H9 (cell line): ENCODE data around the gene CUEDC1. TPM values are rescaled to one million over a fixed set of nuclear protein-coding genes. Genes with fewer than 3 reads are reported as not detected.

Source experiments
- DNase-seq: peaks from one replicate; pipeline ENCODE4 v3.0.0-alpha.2; 2017
- H2AFZ ChIP-seq: one replicate; pipeline ENCODE4 v1.6.1; 2013; ENCODE audit warnings: mild to moderate bottlenecking, low read length, control low read depth, moderate library complexity
- H2AK5ac ChIP-seq: 2 replicates; pipeline ENCODE4 v1.6.1; 2013; ENCODE audit warnings: low read length, control low read depth, mixed read lengths; ENCODE audit not compliant: insufficient read length
- H2BK120ac ChIP-seq: one replicate; pipeline ENCODE4 v1.6.1; 2013; ENCODE audit warnings: low read depth, mild to moderate bottlenecking, low read length, control low read depth, inconsistent platforms; ENCODE audit not compliant: poor library complexity, severe bottlenecking
- H2BK12ac ChIP-seq: 2 replicates; pipeline ENCODE4 v1.6.1; 2013; ENCODE audit warnings: low read length, control low read depth, mixed read lengths, low read depth; ENCODE audit not compliant: insufficient read length
- H2BK15ac ChIP-seq: 2 replicates; pipeline ENCODE4 v1.6.1; 2013; ENCODE audit warnings: low read depth, low read length, control low read depth
- H2BK20ac ChIP-seq: one replicate; pipeline ENCODE4 v1.6.1; 2013; ENCODE audit warnings: low read depth, mild to moderate bottlenecking, low read length, control low read depth, inconsistent platforms; ENCODE audit not compliant: poor library complexity, severe bottlenecking
- H2BK5ac ChIP-seq: 2 replicates; pipeline ENCODE4 v1.6.1; 2013; ENCODE audit warnings: low read length, control low read depth, mixed read lengths; ENCODE audit not compliant: insufficient read length
- H3K14ac ChIP-seq: 2 replicates; pipeline ENCODE4 v1.6.1; 2013; ENCODE audit warnings: low read length, control low read depth; ENCODE audit not compliant: insufficient read depth
- H3K18ac ChIP-seq: 2 replicates; pipeline ENCODE4 v1.6.1; 2013; ENCODE audit warnings: low read depth, mild to moderate bottlenecking, mixed read lengths, low read length, control low read depth; ENCODE audit not compliant: insufficient read length
- H3K23ac ChIP-seq: 2 replicates; pipeline ENCODE4 v1.6.1; 2013; ENCODE audit warnings: low read length, control low read depth, mixed read lengths, low read depth; ENCODE audit not compliant: insufficient read length
- H3K23me2 ChIP-seq: 2 replicates; pipeline ENCODE4 v1.6.1; 2013; ENCODE audit warnings: low read depth, mild to moderate bottlenecking, mixed read lengths, low read length, control low read depth; ENCODE audit not compliant: insufficient read length, poor library complexity, severe bottlenecking
- H3K27ac ChIP-seq: 2 replicates; pipeline ENCODE4 v1.5.1; 2013; ENCODE audit warnings: low read length, control low read depth, mixed read lengths, low read depth; ENCODE audit not compliant: insufficient read length
- H3K27me3 ChIP-seq: 2 replicates; pipeline ENCODE4 v1.6.1; 2013; ENCODE audit warnings: low read length, control low read depth, inconsistent platforms; ENCODE audit not compliant: insufficient read depth
- H3K4ac ChIP-seq: 2 replicates; pipeline ENCODE4 v1.6.1; 2013; ENCODE audit warnings: low read depth, mild to moderate bottlenecking, control low read depth, inconsistent platforms, low read length, moderate library complexity
- H3K4me1 ChIP-seq: 2 replicates; pipeline ENCODE4 v1.6.1; 2013; ENCODE audit warnings: low read length, control low read depth, inconsistent platforms; ENCODE audit not compliant: insufficient read depth
- H3K4me2 ChIP-seq: 2 replicates; pipeline ENCODE4 v1.6.1; 2013; ENCODE audit warnings: low read length, control low read depth, mixed read lengths; ENCODE audit not compliant: insufficient read length, insufficient read depth
- H3K56ac ChIP-seq: 2 replicates; pipeline ENCODE4 v1.6.1; 2013; ENCODE audit warnings: low read depth, mild to moderate bottlenecking, mixed read lengths, low read length, control low read depth; ENCODE audit not compliant: insufficient read length
- H3K79me1 ChIP-seq: 2 replicates; pipeline ENCODE4 v1.6.1; 2013; ENCODE audit warnings: low read depth, mild to moderate bottlenecking, moderate library complexity, low read length, control low read depth, inconsistent platforms; ENCODE audit not compliant: insufficient read depth, poor library complexity, severe bottlenecking
- H3K79me2 ChIP-seq: 2 replicates; pipeline ENCODE4 v1.6.1; 2013; ENCODE audit warnings: low read length, control low read depth, inconsistent platforms; ENCODE audit not compliant: insufficient read depth
- H3K9ac ChIP-seq: 2 replicates; pipeline ENCODE4 v1.6.1; 2013; ENCODE audit warnings: low read length, control low read depth, mixed read lengths; ENCODE audit not compliant: insufficient read length; ENCODE audit errors: extremely low read depth
- H3K9me3 ChIP-seq: one replicate; pipeline ENCODE4 v1.6.1; 2013; ENCODE audit warnings: low read depth, low read length, inconsistent platforms; ENCODE audit not compliant: control insufficient read depth
- H3T11ph ChIP-seq: one replicate; pipeline ENCODE4 v1.6.1; 2013; ENCODE audit warnings: mild to moderate bottlenecking, low read length, control low read depth, inconsistent platforms
- H4K20me1 ChIP-seq: one replicate; pipeline ENCODE4 v1.6.1; 2013; ENCODE audit not compliant: control insufficient read depth, insufficient read length, insufficient read depth
- H4K5ac ChIP-seq: 2 replicates; pipeline ENCODE4 v1.6.1; 2013; ENCODE audit warnings: low read depth, mild to moderate bottlenecking, mixed read lengths, low read length, control low read depth; ENCODE audit not compliant: insufficient read length
- H4K8ac ChIP-seq: replicated peaks from 2 replicates; pipeline ENCODE4 v1.6.1; 2013; ENCODE audit warnings: low read length, control low read depth, mixed read lengths, low read depth; ENCODE audit not compliant: insufficient read length
- H4K91ac ChIP-seq: 2 replicates; pipeline ENCODE4 v1.6.1; 2013; ENCODE audit warnings: low read depth, mild to moderate bottlenecking, moderate library complexity, mixed read lengths, low read length, control low read depth; ENCODE audit not compliant: insufficient read length
- H3K27ac Mint-ChIP-seq, 3 experiments: 2 replicates in 2 of 3; 3 replicates in 1 of 3; pipeline ENCODE4 v1.8.0; 2020 to 2021; ENCODE audit warnings: mixed read lengths in 3 of 3, mild to moderate bottlenecking in 1 of 3, moderate library complexity in 1 of 3
- H3K27me3 Mint-ChIP-seq: 2 replicates; pipeline ENCODE4 v1.8.0; 2021; ENCODE audit warnings: low read depth, mild to moderate bottlenecking, moderate library complexity, mixed read lengths
- H3K36me3 Mint-ChIP-seq, 3 experiments: 2 replicates in 2 of 3; 3 replicates in 1 of 3; pipeline ENCODE4 v1.8.0; 2020 to 2021; ENCODE audit warnings: low read depth in 3 of 3, mixed read lengths in 3 of 3; ENCODE audit not compliant: insufficient read depth in 1 of 3
- H3K4me1 Mint-ChIP-seq, 2 experiments: 2 replicates each; pipeline ENCODE4 v1.8.0; 2020; ENCODE audit warnings: mixed read lengths in 2 of 2
- H3K4me3 Mint-ChIP-seq, 2 experiments: 2 replicates in 1 of 2; 3 replicates in 1 of 2; pipeline ENCODE4 v1.8.0; 2020 to 2021; ENCODE audit warnings: mild to moderate bottlenecking in 2 of 2, mixed read lengths in 2 of 2, moderate library complexity in 1 of 2
- H3K9me3 Mint-ChIP-seq, 2 experiments: 2 replicates in 1 of 2; 3 replicates in 1 of 2; pipeline ENCODE4 v1.8.0; 2020; ENCODE audit warnings: mild to moderate bottlenecking in 2 of 2, mixed read lengths in 2 of 2, moderate library complexity in 1 of 2
- CTCF ChIP-seq: fragments of 200-600 bp; sonication (generic); conservative IDR thresholded peaks from 3 replicates; pipeline ENCODE4 v1.8.0; 2021; ENCODE audit warnings: antibody characterized with exemption, mild to moderate bottlenecking
- WGBS: extraction: QIAGEN DNeasy Blood & Tissue Kit; methylation state at CpG from one replicate; pipeline ENCODE4 v1.1.7; 2013; ENCODE audit warnings: missing lambda C conversion rate, low lambda C conversion rate, mixed read lengths; ENCODE audit not compliant: insufficient read length; ENCODE audit errors: extremely low coverage; 5-methylcytosine and 5-hydroxymethylcytosine counted together
- total RNA-seq: library from RNA; stranded (reverse); gene quantifications from 2 replicates; pipeline ENCODE4 v1.2.1, GENCODE V29; 2021

CUEDC1 gene
- total RNA-seq, 1 experiment from 2014 or later, result 7.3 TPM

- no CpG with 5 or more reads among the region's 4 CpGs for WGBS
- Histone ChIP-seq H2BK12ac (no peak overlapping the region), H4K20me1 (no peaks in the 10 kb centered on the region)
Measured at GRCh38 chr17:57817299-57817698, 137.9 kb downstream of the CUEDC1 start.

More at GRCh38 chr17:57817299-57817698, 137.9 kb downstream of the CUEDC1 start:
- Histone ChIP-seq H3K18ac (no peak overlapping the region), H3K79me2 (no peaks in the 10 kb centered on the region), H2AK5ac (no peak overlapping the region), H3K9ac (no peak overlapping the region), H2BK15ac (no peak overlapping the region), H3K14ac (no peak overlapping the region), H3K4ac (no peak overlapping the region), H3K56ac (no peak overlapping the region), H2AFZ (no peak overlapping the region), H3K4me2 (no peak overlapping the region), H3K23ac (no peak overlapping the region), H3K9me3 (no peaks in the 10 kb centered on the region), H3K23me2 (no peaks in the 10 kb centered on the region), H2BK5ac (no peak overlapping the region), H3K27ac (no peak overlapping the region), H2BK20ac (no peak overlapping the region), H4K8ac (no peak overlapping the region), H3K4me1 (no peaks in the 10 kb centered on the region; the same call in 1 of the 2 replicates), H2BK120ac (no peak overlapping the region), H4K5ac (no peak overlapping the region), H3T11ph (no peak overlapping the region), H3K79me1 (no peaks in the 10 kb centered on the region), H4K91ac (no peak overlapping the region), H3K27me3 (no peaks in the 10 kb centered on the region)
- no peaks in the 10 kb centered on the region for H3K9me3 Mint-ChIP-seq
- no peak for DNase-seq
- H3K4me3 Mint-ChIP-seq, result no peak overlapping the region
- H3K36me3 Mint-ChIP-seq, result no peaks in the 10 kb centered on the region
- peaks cover 7 to 12% of the 10 kb centered on the region in 2 experiments; a peak in 2 of 4 replicates for H3K4me1 Mint-ChIP-seq
- H3K27ac Mint-ChIP-seq, result no peak overlapping the region
- TF ChIP-seq CTCF, result no peak
- peaks cover 14% of the 10 kb centered on the region; the same call in 1 of the 2 replicates for H3K27me3 Mint-ChIP-seq
